Panc1 (cell line): ENCODE results near the gene ELAC1.

ENCODE experiments used
- POLR2AphosphoS5 ChIP-seq: IDR thresholded peaks from 2 replicates; pipeline ENCODE4 v1.6.1; 2012; ENCODE audit warnings: mild to moderate bottlenecking, low read depth, low read length, moderate library complexity
- TF ChIP-seq, protein P1 (sequence below): fragments of 450-650 bp; IDR thresholded peaks from 2 replicates; pipeline ENCODE4 v1.5.1; 2017; ENCODE audit warnings: mild to moderate bottlenecking

DNA sequence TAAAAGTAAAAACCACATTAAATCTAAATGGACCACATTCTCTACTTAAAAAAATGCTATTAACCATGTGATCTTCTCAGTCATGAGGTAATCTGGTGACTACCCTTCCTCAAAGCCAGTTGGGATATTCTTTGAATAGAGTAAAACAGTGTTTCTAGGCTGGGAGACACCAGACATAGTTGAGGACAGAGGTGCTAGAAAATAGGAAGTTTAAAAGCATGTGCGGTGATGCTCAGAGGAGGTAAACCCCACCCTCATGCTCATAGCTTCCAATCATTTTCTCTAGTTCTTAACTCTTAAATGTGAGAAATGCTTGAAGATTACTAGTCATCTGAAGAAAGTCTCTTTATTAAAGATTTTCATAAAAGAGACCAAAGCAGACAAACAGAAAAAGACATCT is 30.7 kb upstream of the ELAC1 start:
- TF ChIP-seq, protein P1, sequence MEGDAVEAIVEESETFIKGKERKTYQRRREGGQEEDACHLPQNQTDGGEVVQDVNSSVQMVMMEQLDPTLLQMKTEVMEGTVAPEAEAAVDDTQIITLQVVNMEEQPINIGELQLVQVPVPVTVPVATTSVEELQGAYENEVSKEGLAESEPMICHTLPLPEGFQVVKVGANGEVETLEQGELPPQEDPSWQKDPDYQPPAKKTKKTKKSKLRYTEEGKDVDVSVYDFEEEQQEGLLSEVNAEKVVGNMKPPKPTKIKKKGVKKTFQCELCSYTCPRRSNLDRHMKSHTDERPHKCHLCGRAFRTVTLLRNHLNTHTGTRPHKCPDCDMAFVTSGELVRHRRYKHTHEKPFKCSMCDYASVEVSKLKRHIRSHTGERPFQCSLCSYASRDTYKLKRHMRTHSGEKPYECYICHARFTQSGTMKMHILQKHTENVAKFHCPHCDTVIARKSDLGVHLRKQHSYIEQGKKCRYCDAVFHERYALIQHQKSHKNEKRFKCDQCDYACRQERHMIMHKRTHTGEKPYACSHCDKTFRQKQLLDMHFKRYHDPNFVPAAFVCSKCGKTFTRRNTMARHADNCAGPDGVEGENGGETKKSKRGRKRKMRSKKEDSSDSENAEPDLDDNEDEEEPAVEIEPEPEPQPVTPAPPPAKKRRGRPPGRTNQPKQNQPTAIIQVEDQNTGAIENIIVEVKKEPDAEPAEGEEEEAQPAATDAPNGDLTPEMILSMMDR, result no peak
- TF ChIP-seq POLR2AphosphoS5, result no peak
